GF-D8 (cell line): ENCODE results near the gene FRMD4A.

ENCODE experiments used
- DNase-seq: peaks from one replicate; lab custom pipeline; 2025; lab: John Stamatoyannopoulos, UW

Gene FRMD4A

GRCh38 chr10:14017467-14017866 is 313.3 kb downstream of the FRMD4A start:
- DNase-seq, result no peak

GRCh38 chr10:14016931-14017333 is 313.8 kb downstream of the FRMD4A start:
- no peak for DNase-seq

DNA sequence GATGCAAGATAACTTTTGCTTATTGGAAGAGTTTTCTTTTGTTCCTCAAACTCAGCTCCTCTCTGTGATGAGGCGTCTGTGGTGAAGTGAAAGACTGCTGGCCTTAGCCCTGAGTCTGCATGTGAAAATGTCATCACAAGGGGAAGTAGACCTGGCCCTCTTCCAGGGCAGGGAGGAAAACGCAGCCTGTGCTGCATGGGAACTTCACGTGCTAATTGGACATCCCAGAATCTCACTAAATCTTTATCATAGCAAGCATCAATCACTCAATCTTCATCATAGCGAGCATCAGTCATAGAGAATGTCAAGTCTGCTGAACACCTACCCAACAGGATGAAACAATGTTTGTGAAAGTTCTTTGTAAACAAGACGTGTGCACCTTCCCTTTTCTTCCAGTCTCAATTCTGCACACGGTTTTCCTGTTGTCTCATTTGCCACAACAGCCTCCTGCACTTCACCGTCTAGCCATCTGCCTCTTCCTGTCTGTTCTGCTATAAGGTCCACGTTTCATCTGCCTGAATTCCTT is 314.6 kb downstream of the FRMD4A start:
- no peak for DNase-seq

DNA sequence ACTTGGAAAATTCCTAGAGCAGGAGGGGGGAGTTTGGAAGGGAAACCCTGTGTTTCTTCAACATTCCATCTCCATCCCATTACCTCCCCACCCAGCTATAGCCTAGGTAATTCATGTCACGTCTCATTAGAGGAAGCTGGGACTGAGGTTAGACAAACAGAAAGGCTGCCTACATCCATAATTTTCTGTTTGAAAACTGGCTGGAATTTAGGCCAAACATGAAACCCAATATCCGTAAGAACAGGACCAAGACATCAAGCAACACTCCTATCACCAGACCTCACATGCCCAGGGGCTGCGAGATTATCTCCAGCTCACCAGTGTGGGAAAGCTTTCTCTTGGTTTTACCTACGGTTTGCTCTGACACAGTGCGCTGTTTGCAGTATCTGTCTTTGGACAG is 316.3 kb downstream of the FRMD4A start:
- no peak for DNase-seq

DNA sequence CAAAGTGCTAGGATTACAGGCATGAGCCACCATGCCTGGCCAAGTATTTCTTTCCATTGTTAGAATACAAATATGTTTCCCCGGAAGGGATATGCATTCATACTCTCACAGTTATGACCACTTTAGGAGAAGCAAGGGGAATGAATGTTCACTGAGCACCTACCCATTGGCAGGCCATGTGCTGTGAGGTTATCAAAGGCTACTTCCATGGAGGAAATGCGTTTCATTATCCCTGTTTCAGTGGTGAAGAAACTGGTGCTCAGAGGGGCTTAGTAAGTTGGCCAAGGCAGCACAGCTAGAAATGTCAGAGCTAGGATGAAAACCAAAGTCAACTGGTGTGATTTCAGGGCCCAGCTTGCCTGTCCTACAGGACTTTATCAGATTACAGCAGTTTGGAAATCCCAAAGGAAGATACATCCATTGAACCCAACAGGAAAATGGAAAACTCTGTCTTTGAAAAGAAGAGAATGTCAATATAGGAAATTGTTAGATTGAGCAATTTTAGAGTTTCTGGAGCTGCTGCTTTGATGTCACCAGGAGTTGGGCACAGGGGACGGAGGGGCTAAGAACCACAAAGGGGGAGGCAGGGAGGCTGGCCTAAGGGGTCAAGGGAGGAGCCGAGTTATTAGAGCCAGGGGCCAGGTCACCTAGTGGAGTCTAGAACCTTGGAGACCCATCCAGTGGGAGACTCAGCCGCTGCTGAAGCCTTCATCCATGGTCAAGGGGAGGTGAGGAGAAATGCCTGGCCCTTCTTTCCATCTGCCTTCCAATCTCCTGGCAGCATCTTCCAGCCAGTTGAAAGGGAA is 319.8 kb downstream of the FRMD4A start:
- no peak for DNase-seq

DNA sequence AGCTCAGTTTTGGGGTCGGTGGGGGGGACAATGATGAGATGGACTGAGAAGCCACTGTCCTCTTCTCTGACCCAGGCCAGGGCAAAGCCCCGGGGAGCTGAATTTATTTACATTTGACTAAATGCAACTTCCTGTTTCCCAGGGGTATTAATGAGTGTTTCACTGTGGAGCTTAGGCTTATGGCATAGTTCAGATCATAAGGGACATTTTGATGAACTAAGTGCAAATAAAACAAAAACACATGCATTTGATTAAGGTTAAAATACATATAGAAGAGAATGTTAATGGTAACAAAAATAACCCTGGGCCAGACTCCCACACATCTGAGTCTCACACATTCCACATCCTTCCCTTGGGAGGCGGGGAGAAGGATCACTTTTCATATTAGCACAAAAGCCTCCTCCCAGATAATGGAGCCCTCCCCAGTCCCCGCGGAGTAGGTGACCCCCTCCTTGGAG is 320.6 kb downstream of the FRMD4A start:
- DNase-seq, result no peak

- DNase-seq, result no peak
These were observed 321.2 kb downstream of the FRMD4A start for GRCh38 chr10:14009371-14010100.

- DNase-seq, result no peak
These were observed 322.0 kb downstream of the FRMD4A start for GRCh38 chr10:14008740-14009080.

DNA sequence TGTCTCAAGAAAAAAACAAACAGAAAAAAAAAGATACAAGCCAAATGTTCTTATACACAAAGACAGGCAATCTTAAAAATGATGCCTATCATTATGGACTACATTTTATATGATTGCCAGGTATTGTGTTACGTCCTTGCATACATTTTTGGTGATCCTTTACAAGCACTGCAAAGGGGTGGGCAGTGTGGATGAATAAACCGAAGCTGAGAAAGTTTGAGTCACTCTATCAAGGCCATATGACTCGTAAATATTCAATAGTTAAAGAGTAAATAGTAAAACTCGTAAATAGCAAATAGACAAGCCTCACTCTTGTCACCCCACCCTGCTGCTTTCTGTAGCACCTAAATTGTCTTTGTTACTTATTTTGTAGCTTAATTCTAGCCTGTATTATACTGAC is 326.2 kb downstream of the FRMD4A start:
- DNase-seq, result no peak

DNA sequence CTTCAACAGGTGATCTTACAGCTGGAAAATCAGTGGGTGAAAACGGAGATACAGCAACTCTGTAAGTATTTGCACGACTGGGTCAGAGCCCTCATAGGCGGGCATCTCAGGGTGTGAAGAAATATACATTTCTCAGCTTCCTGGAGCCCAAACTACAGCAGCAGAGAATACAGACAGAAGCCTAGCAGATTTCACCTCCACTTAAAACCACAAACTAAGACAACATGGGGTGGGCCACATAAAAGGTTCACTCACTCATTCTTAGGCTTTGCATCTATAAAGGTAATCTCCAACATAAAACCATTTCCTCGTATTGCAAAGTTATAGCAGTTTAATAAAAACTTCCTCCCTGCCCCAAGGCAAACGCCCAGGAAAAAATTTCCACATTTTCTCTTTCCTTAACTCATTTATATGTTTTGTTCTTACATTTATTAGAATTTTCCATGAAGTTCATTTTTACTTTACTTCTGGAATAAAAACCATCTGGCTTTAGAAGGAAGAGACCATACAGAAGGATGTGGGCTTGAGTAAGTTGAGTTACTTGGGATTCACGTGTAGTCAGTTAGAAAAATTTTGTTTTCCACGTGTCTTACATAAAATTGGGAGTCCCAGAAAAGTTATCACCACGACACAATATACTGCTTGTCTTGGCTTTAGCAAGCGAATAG is 327.1 kb downstream of the FRMD4A start:
- no peak for DNase-seq

GRCh38 chr10:14001298-14002040 is 329.3 kb downstream of the FRMD4A start:
- DNase-seq, result no peak

DNA sequence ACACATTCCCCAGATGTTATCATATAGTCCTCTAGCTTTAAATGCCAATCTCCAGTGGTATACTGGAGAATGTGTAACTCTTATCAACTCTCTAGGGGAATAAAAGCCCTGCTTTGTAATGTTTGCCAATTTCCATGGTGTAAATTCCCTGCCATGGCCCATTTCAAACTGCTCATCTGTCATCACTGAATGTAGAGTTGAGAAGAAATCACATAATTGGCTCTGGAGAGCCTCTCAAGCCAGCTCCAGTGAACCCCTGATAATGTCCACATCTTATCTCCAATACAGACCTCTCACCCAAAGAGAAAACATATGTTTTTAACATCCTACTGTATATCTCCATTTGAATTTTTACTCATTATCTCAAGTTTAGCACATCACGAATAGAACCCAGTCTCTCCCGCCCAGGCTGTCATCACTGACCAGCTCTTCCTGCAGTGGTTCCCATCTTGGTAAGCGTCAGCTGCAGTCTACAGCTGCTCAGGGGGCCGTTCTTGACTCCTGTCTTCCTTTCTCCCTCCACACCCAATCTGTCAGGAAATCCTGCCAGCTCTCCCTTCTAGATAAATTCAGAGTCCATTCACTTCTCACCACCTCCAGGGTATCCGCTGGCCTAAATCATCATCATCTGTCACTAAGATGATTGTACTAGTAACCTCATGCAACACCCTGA is 332.4 kb downstream of the FRMD4A start:
- no peak for DNase-seq

GRCh38 chr10:13997650-13998049 is 333.1 kb downstream of the FRMD4A start:
- DNase-seq, result no peak

DNA sequence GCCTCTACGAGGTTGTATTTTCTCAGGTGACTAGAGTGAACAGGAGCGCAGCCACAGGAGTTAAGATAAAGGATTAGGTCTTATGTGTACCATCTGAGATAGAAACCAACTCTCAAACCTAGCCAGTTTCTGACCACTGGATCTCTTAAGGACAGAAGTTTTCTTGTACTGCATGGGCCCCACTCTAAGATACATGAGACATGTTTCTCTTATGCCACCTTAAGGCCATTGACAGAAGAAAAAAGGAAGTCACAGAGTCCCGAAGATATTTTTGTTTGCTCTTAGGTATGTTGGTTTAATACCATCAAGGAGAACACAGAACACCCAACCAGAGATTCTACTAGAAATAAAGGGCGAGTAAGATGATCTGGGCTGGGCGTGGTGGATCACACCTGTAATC is 335.8 kb downstream of the FRMD4A start:
- DNase-seq, result no peak

DNA sequence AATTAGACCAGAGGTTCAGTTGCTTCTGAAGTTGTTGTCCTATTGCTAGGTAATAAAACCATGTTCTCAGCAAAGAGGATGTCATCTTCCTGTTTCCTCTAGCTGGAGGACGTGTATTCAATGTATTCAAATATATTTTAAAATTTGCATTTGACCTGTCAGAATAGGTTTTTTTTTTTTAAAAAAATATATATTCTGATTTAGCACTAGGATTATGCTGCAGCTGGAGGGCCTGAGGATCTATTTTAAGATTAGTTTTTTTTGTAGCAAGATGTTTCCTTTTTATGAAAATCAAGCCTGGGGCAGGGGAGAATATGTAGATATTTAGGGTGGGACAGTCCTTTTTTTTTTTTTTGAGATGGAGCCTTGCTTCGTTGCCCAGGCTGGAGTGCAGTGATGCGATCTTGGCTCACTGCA is 337.0 kb downstream of the FRMD4A start:
- DNase-seq, result no peak

DNA sequence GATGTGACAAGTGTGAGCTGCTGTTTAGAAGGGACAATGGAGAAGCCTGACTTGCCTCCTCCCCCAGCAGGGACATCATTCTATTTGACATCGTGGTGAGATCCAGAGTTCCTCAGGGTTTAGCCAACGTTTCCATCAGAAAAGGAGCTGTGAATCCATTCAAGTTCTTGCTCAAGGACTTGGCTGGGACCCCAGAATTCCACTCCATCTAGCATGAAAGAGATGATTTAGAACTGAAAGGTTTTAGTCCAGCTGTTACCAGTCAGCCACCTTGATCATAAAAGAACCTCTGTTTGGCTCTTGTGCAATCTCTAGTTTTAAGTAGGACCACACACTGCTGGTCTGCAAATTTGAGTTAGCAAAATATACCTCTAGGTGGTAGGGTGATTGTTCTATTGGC is 337.6 kb downstream of the FRMD4A start:
- no peak for DNase-seq

- DNase-seq, result no peak
These were observed 339.4 kb downstream of the FRMD4A start for GRCh38 chr10:13991353-13991752.

- DNase-seq, result no peak
These were observed 339.8 kb downstream of the FRMD4A start for GRCh38 chr10:13990946-13991345.

GRCh38 chr10:13990392-13990805 is 340.3 kb downstream of the FRMD4A start:
- no peak for DNase-seq

DNA sequence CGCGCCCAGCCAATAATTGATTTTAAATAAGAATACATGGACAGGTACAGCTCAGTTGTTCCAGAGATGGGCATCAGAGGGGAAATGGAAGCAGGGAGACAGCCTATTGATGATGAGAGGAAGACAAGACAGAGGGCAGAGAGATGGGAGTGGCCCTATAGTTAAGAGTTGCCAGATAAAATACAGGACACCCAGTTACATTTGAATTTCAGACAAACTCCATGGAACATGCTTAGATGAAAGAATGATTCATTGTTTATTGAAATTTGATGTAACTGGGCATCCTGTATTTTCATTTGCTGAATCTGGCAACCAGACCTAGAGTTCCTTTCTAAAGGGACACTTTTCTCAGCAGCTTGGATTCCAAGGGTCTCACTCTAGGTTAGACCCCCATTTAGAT is 341.1 kb downstream of the FRMD4A start:
- DNase-seq, result no peak

DNA sequence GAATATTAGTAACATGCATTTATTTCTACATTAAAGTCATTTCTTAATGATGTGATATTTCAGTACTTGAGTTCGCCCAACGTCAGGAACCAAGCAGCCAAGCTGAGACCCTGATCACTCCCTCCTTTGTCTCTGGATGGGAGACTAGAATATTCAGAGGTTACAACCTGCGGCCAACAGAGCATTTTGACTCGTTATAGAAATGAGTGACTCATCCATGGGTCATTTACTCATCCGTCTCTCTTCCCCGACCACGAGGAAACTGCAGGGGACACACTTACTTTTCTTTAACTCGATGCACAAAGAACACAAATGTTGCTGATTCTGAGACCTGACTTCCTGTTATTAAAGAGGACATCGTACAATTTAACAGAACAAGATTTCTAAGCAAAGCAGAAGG is 343.3 kb downstream of the FRMD4A start:
- DNase-seq, result no peak
